ENCODE data around the gene PRAMEF12.

GRCh38 chr1:12760256-12760795, 13.2 kb upstream of the PRAMEF12 start:
- TF ChIP-seq CTCF (IDR thresholded peaks at IDR 0.05) (no peak), POLR2A (IDR thresholded peaks at IDR 0.05) (no peak)
